ENCODE results near the gene EXOC3L4.

The EXOC3L4 gene

GRCh38 chr14:103099733-103100280 lies 5.3 kb downstream of the EXOC3L4 start:
- no peak for DNase-seq (ENCODE audit: low read depth in 2 of 2)
- no peak for TF ChIP-seq CTCF (IDR thresholded peaks at IDR 0.05; ENCODE audit: low read depth, low read length)
- no peak overlapping the region for H3K4me3 ChIP-seq (replicated peaks in 1 of 2; ENCODE audit: low read depth in 2 of 2, low read length in 2 of 2)

GRCh38 chr14:103100281-103101121 lies 6.0 kb downstream of the EXOC3L4 start:
- H3K4me3 ChIP-seq (replicated peaks in 1 of 2; ENCODE audit: low read depth in 2 of 2, low read length in 2 of 2), result no peak overlapping the region
- no peak for DNase-seq (ENCODE audit: low read depth in 2 of 2)
- TF ChIP-seq CTCF (IDR thresholded peaks at IDR 0.05; ENCODE audit: low read depth, low read length), result no peak

GRCh38 chr14:103101257-103101962 lies 6.9 kb downstream of the EXOC3L4 start:
- TF ChIP-seq CTCF (IDR thresholded peaks at IDR 0.05; ENCODE audit: low read depth, low read length), result no peak
- no peak for DNase-seq (ENCODE audit: low read depth in 2 of 2)
- no peak overlapping the region for H3K4me3 ChIP-seq (replicated peaks in 1 of 2; ENCODE audit: low read depth in 2 of 2, low read length in 2 of 2)

- TF ChIP-seq CTCF (IDR thresholded peaks at IDR 0.05; ENCODE audit: low read depth, low read length), result no peak
- DNase-seq (ENCODE audit: low read depth in 2 of 2), result no peak
- H3K4me3 ChIP-seq (replicated peaks in 1 of 2; ENCODE audit: low read depth in 2 of 2, low read length in 2 of 2), result no peak overlapping the region
Measured at GRCh38 chr14:103101963-103102688, 7.6 kb downstream of the EXOC3L4 start.

- DNase-seq (ENCODE audit: low read depth in 2 of 2), result no peak
- no peak for TF ChIP-seq CTCF (IDR thresholded peaks at IDR 0.05; ENCODE audit: low read depth, low read length)
- no peak overlapping the region for H3K4me3 ChIP-seq (replicated peaks in 1 of 2; ENCODE audit: low read depth in 2 of 2, low read length in 2 of 2)
Measured at GRCh38 chr14:103102689-103103260, 8.2 kb downstream of the EXOC3L4 start.
